ENCODE results near the gene CAV3. TPM values are rescaled to one million over a fixed set of nuclear protein-coding genes. Genes with fewer than 3 reads are reported as not detected.

The CAV3 gene
- total RNA-seq, 4 donors from 2014 or later, result not detected

GRCh38 chr3:8727605-8728512 is 5.7 kb upstream of the CAV3 start:
- DNase-seq, result no peak
- Histone ChIP-seq H3K36me3 (no peaks in the 10 kb centered on the region), H3K4me1 (no peaks in the 10 kb centered on the region), H3K27me3 (no peaks in the 10 kb centered on the region), H3K27ac (no peak overlapping the region), H3K9me3 (no peaks in the 10 kb centered on the region), H3K4me3 (no peak overlapping the region)
- in situ Hi-C loops (cut with MboI; ENCODE audit: low pct_ligation_motif_present in 1 of 4, low pct_unique_long_range_greater_than_20kb in 1 of 4, low sequenced_read_pairs in 3 of 4), result no loop called here
- WGBS, 2 donors (ENCODE audit: low coverage in 1 of 2), result 57 to 67% methylated on average over 4 to 9 of the region's 9 CpGs
- no peak for TF ChIP-seq POLR2A (IDR thresholded peaks at IDR 0.05)
- TF ChIP-seq CTCF (IDR thresholded peaks at IDR 0.05), result no peak
- TF ChIP-seq EP300 (IDR thresholded peaks at IDR 0.05; ENCODE audit: low read depth), result no peak
- no peak for TF ChIP-seq POLR2AphosphoS5 (IDR thresholded peaks at IDR 0.05)
- intact Hi-C loops (cut with DNase I; ENCODE audit: low total_unique reads), result no loop called here

GRCh38 chr3:8729479-8729878 is 4.1 kb upstream of the CAV3 start:
- 90 to 100% methylated on average over 1 to 3 of the region's 3 CpGs for WGBS, 2 donors (ENCODE audit: low coverage in 1 of 2)
- no peaks in the 10 kb centered on the region for H3K27me3 ChIP-seq
- H3K36me3 ChIP-seq, result no peaks in the 10 kb centered on the region
- H3K9me3 ChIP-seq, result no peaks in the 10 kb centered on the region
- H3K4me1 ChIP-seq, result no peaks in the 10 kb centered on the region
- H3K27ac ChIP-seq, result no peak overlapping the region
- TF ChIP-seq CTCF (IDR thresholded peaks at IDR 0.05) (no peak), EP300 (IDR thresholded peaks at IDR 0.05; ENCODE audit: low read depth) (no peak), POLR2A (IDR thresholded peaks at IDR 0.05) (no peak), POLR2AphosphoS5 (IDR thresholded peaks at IDR 0.05) (no peak)
- intact Hi-C loops (cut with DNase I; ENCODE audit: low total_unique reads) (no loop called here), in situ Hi-C loops (cut with MboI; ENCODE audit: low pct_ligation_motif_present in 1 of 4, low pct_unique_long_range_greater_than_20kb in 1 of 4, low sequenced_read_pairs in 3 of 4) (no loop called here)
- DNase-seq, result no peak
- H3K4me3 ChIP-seq, result no peak overlapping the region

- intact Hi-C loops (cut with DNase I; ENCODE audit: low total_unique reads), result no loop called here
- in situ Hi-C loops (cut with MboI; ENCODE audit: low pct_ligation_motif_present in 1 of 4, low pct_unique_long_range_greater_than_20kb in 1 of 4, low sequenced_read_pairs in 3 of 4), result no loop called here
- H3K27me3 ChIP-seq, result no peaks in the 10 kb centered on the region
- H3K4me1 ChIP-seq, result no peaks in the 10 kb centered on the region
- H3K9me3 ChIP-seq, result no peaks in the 10 kb centered on the region
- no peak overlapping the region for H3K27ac ChIP-seq
- TF ChIP-seq CTCF (IDR thresholded peaks at IDR 0.05), result no peak
- TF ChIP-seq POLR2AphosphoS5 (IDR thresholded peaks at IDR 0.05), result no peak
- TF ChIP-seq POLR2A (IDR thresholded peaks at IDR 0.05), result no peak
- TF ChIP-seq EP300 (IDR thresholded peaks at IDR 0.05; ENCODE audit: low read depth), result no peak
- no peak overlapping the region for H3K4me3 ChIP-seq
- H3K36me3 ChIP-seq, result no peaks in the 10 kb centered on the region
- DNase-seq, result no peak
- WGBS, 2 donors (ENCODE audit: low coverage in 1 of 2), result 52 to 90% methylated on average over 2 to 3 of the region's 3 CpGs
These were observed 2.9 kb upstream of the CAV3 start for GRCh38 chr3:8730656-8731055.

GRCh38 chr3:8732413-8732812 is 1.2 kb upstream of the CAV3 start:
- Histone ChIP-seq H3K4me3 (no peak overlapping the region), H3K4me1 (no peaks in the 10 kb centered on the region), H3K36me3 (no peaks in the 10 kb centered on the region), H3K27me3 (no peaks in the 10 kb centered on the region), H3K9me3 (no peaks in the 10 kb centered on the region), H3K27ac (no peak overlapping the region)
- 78 to 85% methylated on average over 4 of the region's 4 CpGs for WGBS, 2 donors (ENCODE audit: low coverage in 1 of 2)
- intact Hi-C loops (cut with DNase I; ENCODE audit: low total_unique reads), result no loop called here
- in situ Hi-C loops (cut with MboI; ENCODE audit: low pct_ligation_motif_present in 1 of 4, low pct_unique_long_range_greater_than_20kb in 1 of 4, low sequenced_read_pairs in 3 of 4), result no loop called here
- no peak for DNase-seq
- TF ChIP-seq POLR2A (IDR thresholded peaks at IDR 0.05) (no peak), EP300 (IDR thresholded peaks at IDR 0.05; ENCODE audit: low read depth) (no peak), CTCF (IDR thresholded peaks at IDR 0.05) (no peak)

Measured in transverse colon (tissue), 4 donors.